ENCODE data around the gene TARBP1. TPM values are rescaled to one million over a fixed set of nuclear protein-coding genes. Genes with fewer than 3 reads are reported as not detected.

TARBP1 gene
- total RNA-seq, 1 donor from 2014 or later = 38.1 TPM

DNA sequence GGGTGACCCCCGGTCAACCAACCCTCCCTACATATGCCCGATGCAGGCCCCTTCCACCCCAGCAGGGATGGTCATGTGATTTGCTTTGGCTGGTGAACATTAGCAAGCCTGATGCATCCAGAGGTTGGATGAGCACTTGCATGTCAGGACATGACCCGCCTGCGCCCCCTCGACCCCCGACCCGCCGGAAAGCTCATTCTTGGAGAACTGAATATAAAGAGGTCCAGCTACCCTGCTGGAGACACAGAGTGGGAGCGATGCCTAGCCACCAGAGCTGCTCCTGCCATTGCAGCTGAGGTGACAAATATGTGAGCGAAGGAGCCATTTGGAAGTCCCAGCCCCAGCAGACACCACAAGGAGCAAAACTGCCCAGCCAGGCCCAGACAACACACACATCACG lies 66.1 kb downstream of the TARBP1 start:
- Mint-ChIP-seq H3K4me3 (no peak overlapping the region), H3K36me3 (peaks cover 27% of the 10 kb centered on the region), H3K9me3 (no peaks in the 10 kb centered on the region), H3K27ac (no peak overlapping the region), H3K27me3 (no peaks in the 10 kb centered on the region), H3K4me1 (ENCODE audit: unreplicated experiment) (no peaks in the 10 kb centered on the region)
- TF ChIP-seq, protein P1, sequence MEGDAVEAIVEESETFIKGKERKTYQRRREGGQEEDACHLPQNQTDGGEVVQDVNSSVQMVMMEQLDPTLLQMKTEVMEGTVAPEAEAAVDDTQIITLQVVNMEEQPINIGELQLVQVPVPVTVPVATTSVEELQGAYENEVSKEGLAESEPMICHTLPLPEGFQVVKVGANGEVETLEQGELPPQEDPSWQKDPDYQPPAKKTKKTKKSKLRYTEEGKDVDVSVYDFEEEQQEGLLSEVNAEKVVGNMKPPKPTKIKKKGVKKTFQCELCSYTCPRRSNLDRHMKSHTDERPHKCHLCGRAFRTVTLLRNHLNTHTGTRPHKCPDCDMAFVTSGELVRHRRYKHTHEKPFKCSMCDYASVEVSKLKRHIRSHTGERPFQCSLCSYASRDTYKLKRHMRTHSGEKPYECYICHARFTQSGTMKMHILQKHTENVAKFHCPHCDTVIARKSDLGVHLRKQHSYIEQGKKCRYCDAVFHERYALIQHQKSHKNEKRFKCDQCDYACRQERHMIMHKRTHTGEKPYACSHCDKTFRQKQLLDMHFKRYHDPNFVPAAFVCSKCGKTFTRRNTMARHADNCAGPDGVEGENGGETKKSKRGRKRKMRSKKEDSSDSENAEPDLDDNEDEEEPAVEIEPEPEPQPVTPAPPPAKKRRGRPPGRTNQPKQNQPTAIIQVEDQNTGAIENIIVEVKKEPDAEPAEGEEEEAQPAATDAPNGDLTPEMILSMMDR (conservative IDR thresholded peaks at IDR 0.05) = no peak
- DNase-seq (ENCODE audit: extremely low spot score, unreplicated experiment) = no peak

DNA sequence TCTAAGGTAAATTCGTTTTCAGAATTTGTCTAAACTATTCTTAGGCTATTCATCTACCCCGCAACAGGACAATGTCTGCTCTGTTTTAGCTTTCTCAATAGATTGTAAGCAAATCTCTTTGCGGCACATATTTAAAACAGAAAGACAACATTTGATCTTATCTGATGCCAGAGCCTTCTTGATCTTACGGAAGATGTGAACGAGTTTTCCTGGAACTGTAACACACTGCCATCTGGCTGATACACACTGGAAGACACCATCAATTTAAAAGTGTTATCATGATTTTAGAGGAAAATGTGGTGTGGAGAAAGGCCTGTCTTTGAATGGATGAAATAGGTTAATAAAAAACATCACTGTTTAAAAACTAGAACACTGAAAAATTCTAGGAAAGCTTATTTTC lies 69.7 kb downstream of the TARBP1 start:
- TF ChIP-seq, protein P1 (conservative IDR thresholded peaks at IDR 0.05) = peak; percentile 31
- no peaks in the 10 kb centered on the region for H3K9me3 Mint-ChIP-seq
- H3K36me3 Mint-ChIP-seq = peaks cover 12% of the 10 kb centered on the region
- no peaks in the 10 kb centered on the region for H3K4me1 Mint-ChIP-seq (ENCODE audit: unreplicated experiment)
- no peak overlapping the region for H3K27ac Mint-ChIP-seq
- no peak overlapping the region for H3K4me3 Mint-ChIP-seq
- H3K27me3 Mint-ChIP-seq = no peaks in the 10 kb centered on the region
- DNase-seq (ENCODE audit: extremely low spot score, unreplicated experiment) = no peak

DNA sequence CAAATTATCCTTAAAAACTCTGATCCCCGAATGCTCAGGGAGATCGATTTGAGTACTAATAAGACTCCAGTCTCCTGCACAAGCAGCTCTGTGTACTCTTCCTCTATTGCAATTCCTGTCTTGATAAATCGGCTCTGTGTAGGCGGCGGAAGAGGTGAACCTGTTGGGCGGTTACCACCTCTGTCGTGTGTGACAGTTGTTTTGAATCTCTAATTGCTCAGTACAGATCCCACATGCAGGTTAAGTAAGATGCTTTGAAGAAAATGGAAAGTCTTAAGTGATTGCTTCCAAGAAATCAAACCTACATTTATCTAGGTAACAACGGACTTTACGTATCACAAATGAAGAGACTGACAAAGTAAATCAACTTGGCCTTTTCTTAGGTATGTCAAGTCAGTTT lies 70.2 kb downstream of the TARBP1 start:
- Mint-ChIP-seq H3K27ac (no peak overlapping the region), H3K9me3 (no peaks in the 10 kb centered on the region)

DNA sequence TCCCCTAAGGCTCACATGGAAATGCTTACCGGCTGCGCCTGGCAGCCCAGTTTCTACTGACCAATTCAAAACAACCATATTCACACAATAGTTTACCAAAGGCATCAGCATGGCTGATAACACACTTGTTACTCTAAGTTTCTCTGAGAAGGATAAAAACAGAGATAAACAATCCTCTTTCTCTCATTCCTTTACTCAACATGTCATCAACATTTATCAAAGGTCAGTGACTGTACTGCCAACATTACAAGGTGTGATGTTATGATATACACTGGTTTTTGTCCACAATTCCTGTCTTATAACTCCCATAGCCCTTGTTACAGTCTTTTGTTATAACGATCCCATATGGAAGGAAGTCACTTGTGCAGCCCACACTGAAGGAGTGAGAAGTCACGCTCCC lies 72.1 kb downstream of the TARBP1 start:
- H3K4me1 Mint-ChIP-seq (ENCODE audit: unreplicated experiment) = no peaks in the 10 kb centered on the region
- no peak for DNase-seq (ENCODE audit: extremely low spot score, unreplicated experiment)
- TF ChIP-seq, protein P1 (conservative IDR thresholded peaks at IDR 0.05) = no peak
- H3K27me3 Mint-ChIP-seq = no peaks in the 10 kb centered on the region
- H3K36me3 Mint-ChIP-seq = no peaks in the 10 kb centered on the region
- no peak overlapping the region for H3K4me3 Mint-ChIP-seq
- no peak overlapping the region for H3K27ac Mint-ChIP-seq
- H3K9me3 Mint-ChIP-seq = no peaks in the 10 kb centered on the region

More for the DNA sequence above, 70.2 kb downstream of the TARBP1 start:
- DNase-seq (ENCODE audit: extremely low spot score, unreplicated experiment) = no peak
- H3K27me3 Mint-ChIP-seq = no peaks in the 10 kb centered on the region
- no peaks in the 10 kb centered on the region for H3K4me1 Mint-ChIP-seq (ENCODE audit: unreplicated experiment)
- TF ChIP-seq, protein P1 (conservative IDR thresholded peaks at IDR 0.05) = no peak
- H3K36me3 Mint-ChIP-seq = peaks cover 10% of the 10 kb centered on the region
- no peak overlapping the region for H3K4me3 Mint-ChIP-seq

DNA sequence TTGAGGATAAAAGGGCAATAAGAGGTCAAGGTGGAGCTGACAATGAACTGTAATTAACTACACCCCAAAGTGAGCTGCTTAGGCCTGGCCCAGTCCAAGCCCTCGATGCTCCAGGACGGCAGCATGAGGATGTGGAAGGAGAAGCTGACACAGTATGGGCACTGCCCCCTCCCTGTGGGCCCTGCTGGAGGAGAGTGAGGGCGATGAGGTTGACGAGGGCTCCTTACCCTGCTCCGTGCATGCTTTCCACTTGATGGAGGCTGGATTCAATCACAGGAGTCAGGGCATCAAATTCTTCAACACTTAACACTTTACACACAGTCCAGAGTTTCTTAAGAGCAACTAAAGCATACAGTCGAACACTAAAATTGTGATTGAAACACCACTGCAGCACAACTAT lies 73.3 kb downstream of the TARBP1 start:
- TF ChIP-seq, protein P1 (conservative IDR thresholded peaks at IDR 0.05) = no peak
- Mint-ChIP-seq H3K27me3 (no peaks in the 10 kb centered on the region), H3K9me3 (no peaks in the 10 kb centered on the region), H3K36me3 (no peaks in the 10 kb centered on the region), H3K4me3 (no peak overlapping the region), H3K4me1 (ENCODE audit: unreplicated experiment) (no peaks in the 10 kb centered on the region), H3K27ac (no peak overlapping the region)
- DNase-seq (ENCODE audit: extremely low spot score, unreplicated experiment) = no peak

DNA sequence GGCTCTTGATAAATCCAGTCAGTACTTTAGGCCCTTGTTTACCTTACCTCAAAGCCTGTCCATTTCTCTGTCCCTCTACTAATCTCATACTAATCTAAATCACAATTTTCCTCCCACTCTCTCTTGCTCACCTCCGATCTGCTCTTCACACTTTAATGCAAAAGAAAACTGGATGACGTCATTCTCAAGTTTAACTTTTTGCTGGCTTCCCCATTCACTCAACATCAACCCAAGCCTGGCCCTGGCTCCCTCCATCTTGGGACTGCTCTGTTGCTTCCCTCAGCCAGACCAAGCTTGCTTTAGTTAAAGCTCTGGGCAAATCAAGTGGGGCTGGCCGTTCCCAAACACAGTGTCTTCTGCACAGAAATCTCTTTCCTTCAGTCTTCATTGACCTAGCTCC lies 76.0 kb downstream of the TARBP1 start:
- Mint-ChIP-seq H3K27ac (peak overlapping the region; percentile 15), H3K9me3 (no peaks in the 10 kb centered on the region), H3K4me3 (no peak overlapping the region), H3K36me3 (no peaks in the 10 kb centered on the region), H3K4me1 (ENCODE audit: unreplicated experiment) (no peaks in the 10 kb centered on the region), H3K27me3 (no peaks in the 10 kb centered on the region)
- DNase-seq (ENCODE audit: extremely low spot score, unreplicated experiment) = no peak
- TF ChIP-seq, protein P1 (conservative IDR thresholded peaks at IDR 0.05) = no peak
